GM12874 (cell line): Measurements from ENCODE around the gene ZDHHC9.

ENCODE experiments used
- TF ChIP-seq, protein P1 (sequence below): IDR thresholded peaks from 2 replicates; pipeline ENCODE4 v1.5.1; 2011; ENCODE audit warnings: low read depth, mild to moderate bottlenecking, control low read depth, low read length, moderate library complexity; ENCODE audit not compliant: insufficient read depth

ZDHHC9 gene

DNA sequence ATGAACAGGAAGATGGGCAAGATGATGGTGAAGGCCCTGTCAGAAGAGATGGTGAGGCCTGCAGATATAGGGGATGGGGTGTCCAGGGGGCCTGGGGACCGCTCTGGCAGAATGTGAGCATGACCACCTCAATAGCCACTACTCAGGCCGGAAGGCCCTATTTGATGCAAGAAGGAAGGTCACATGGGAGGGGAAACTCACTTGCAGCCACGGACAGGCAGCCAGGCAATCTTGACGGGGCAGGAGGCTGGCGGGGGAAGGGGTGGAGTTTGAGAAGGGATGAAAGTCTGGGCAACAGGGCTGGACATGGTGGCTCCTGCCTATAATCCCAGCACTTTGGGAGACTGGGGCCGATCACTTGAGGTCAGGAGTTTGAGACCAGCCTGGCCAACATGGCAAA lies 55.2 kb downstream of the ZDHHC9 start:
- TF ChIP-seq, protein P1, sequence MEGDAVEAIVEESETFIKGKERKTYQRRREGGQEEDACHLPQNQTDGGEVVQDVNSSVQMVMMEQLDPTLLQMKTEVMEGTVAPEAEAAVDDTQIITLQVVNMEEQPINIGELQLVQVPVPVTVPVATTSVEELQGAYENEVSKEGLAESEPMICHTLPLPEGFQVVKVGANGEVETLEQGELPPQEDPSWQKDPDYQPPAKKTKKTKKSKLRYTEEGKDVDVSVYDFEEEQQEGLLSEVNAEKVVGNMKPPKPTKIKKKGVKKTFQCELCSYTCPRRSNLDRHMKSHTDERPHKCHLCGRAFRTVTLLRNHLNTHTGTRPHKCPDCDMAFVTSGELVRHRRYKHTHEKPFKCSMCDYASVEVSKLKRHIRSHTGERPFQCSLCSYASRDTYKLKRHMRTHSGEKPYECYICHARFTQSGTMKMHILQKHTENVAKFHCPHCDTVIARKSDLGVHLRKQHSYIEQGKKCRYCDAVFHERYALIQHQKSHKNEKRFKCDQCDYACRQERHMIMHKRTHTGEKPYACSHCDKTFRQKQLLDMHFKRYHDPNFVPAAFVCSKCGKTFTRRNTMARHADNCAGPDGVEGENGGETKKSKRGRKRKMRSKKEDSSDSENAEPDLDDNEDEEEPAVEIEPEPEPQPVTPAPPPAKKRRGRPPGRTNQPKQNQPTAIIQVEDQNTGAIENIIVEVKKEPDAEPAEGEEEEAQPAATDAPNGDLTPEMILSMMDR, result no peak

DNA sequence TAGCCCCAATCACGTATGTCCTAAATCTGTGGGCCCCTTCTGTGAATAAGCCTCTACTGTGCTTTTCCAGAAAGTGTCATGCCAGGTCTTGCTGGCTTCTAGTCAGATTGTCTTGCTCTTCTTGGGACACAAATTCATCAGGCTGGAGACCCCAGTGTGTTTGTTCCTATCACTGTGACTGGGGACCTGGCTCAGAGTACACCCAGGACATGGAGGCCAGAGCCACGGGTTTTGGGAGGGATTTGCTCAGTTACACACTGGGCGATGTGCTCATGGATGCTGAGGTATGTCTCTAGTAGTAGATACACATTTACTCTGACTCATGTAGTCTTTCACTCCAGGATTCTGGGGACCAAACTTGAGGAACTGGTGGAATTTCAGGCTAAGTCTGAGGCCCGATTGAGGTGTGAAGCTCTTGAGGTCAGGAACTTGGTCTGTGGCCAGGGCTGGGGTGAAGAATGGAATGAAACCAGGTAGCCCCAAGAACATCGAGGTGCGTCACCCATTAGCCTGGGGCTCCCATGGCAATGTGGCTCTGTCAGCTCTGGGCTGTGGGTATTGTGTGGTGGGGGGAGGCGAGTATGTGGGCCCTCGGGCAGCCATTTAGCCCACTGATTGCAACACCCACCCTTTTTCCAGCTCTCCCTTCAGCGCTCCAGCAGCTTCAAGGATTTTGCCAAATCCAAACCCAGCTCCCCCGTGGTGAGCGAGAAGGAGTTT lies 56.2 kb downstream of the ZDHHC9 start:
- TF ChIP-seq, protein P1, result no peak

DNA sequence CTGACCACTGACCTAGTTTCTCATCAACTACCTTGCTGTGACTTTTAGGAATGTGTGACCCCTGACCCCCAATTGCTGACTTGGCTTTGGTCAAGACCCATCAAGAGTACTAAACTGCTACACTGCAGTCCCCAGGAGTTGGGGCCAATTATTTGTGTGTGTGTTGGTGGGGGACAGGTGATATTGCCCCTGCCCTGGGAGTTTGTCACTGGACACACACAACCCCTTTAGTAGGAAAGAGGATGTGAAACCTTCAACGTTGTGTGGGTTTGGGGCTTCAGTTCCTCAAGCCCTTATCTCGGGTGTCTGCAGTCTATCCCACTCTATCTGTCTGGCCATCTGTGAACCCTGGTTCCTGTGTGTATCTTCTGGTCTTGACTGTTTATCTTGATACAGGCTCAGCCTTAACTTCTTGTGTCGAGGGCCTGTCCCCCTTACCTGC lies 57.5 kb downstream of the ZDHHC9 start:
- TF ChIP-seq, protein P1, result no peak

DNA sequence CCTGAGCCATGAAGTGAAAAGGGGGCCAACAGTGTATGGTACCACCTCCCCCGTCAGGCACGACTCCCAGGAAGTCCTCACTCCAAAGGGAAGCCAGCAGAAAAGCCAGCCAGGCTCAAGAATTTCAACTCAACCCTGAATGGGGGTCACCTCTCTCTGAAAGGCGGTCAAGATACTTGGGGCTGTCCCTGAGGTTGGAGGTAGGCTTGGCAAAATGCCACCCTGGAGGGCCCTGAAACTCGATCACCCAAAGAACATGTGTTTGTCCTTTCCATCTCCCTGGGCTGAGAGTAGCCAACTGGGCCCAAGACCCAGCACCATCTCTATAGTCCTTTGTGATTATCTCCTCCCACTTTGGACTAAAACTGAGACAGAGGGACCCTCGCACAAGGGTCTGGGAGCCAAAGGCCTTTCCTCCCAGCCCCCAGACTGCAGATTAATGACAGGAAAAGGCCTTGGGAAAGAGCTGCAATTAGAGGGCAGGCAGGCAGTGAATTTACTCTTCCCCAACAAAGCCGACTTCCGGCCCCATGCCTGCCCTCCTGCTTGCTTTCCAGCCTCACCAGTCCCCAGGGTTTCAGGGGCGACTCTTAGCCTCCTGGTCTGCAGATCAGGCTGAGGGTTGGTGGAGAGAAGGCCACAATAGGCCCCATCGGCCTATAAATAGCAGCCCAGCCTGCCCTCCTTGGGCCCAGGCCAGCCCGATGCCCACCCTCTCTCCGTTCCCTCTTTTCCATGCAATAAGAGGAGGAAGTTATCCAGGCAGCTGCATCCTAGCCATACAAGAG lies 58.3 kb downstream of the ZDHHC9 start:
- TF ChIP-seq, protein P1, result no peak

DNA sequence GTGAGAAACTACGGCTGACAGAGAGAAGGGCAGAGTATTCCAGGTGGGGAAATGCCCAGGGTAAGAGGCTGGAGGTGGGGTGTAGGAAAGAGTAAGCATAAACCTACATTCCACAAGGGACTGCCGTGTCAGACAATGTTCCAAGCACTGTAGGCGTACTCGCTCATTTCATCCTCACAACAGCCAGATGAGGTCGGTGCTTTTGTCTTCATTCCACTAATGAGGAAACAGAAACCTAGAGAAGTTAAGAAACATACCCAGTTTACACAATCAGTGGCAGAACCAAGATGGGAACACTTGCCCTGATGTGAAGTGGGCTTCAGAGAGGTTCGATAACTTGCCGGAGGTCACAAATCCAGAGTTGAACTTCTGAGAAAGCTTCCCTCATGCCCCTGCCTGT lies 59.3 kb downstream of the ZDHHC9 start:
- TF ChIP-seq, protein P1, result no peak

DNA sequence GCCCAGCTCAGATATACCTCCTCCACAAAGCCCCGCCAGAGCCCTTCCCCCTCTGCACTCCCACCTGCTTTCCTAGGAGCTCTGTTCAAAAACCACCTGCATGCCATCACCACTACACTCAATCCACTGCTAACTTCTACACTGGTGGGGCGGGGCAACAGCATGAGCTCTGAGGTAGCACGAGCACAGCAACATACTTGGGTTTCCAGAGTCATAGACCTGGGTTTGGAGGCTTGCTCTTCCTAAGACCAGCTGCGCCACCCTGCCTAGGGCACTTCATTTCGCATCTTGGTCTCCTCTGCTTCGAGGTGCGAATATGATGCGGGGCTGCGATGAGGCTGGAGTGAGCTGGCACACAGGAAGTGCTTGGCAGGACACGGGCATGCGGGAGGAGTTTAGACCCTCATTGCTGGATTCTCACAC lies 60.4 kb downstream of the ZDHHC9 start:
- TF ChIP-seq, protein P1, result no peak

DNA sequence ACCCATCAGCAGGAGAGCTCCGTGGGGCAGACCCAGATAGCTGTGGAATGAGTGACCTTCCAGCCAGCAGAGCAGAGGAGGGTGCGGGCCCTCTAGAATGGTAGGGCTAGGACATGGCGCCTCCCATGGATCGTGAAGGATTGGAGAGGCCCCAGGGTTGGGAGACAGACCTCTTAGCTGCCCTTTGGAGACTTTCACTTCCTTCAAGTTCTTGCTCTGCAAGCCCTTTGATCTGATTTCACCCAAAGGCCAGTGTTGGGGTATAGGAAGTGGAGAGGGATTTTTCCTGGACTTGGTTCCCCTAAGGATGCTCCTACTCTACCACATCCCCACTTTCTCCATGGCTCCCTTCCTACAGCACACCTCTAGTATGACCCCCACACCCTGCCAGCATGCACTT lies 61.0 kb downstream of the ZDHHC9 start:
- TF ChIP-seq, protein P1, result no peak
